ENCODE data around the gene AFG1L.

GRCh38 chr6:108497883-108498282 lies 203.0 kb downstream of the AFG1L start:
- TF ChIP-seq CTCF (IDR thresholded peaks at IDR 0.05): peak in 3 of 6 experiments; percentile 19 to 38 (median 24)
- TF ChIP-seq POLR2A (IDR thresholded peaks at IDR 0.05): no peak
